IPS-18c (cell line): ENCODE measurements around the gene RAB10.
A peak's percentile ranks its signal among the peaks of the same experiment; 100 is the strongest.

ENCODE experiments used
- H3K4me3 ChIP-seq: 2 replicates; pipeline ENCODE4 v1.7.0; 2013; ENCODE audit warnings: low read depth, mild to moderate bottlenecking, low read length, moderate library complexity; ENCODE audit not compliant: insufficient read depth
- H3K9me3 ChIP-seq: one replicate; pipeline ENCODE4 v1.6.1; 2013; ENCODE audit warnings: mild to moderate bottlenecking, low read length, moderate library complexity; ENCODE audit not compliant: control insufficient read depth, insufficient read depth

RAB10 gene

GRCh38 chr2:26178246-26178645 is 144.4 kb downstream of the RAB10 start:
- Histone ChIP-seq H3K9me3 (peaks cover 2% of the 10 kb centered on the region), H3K4me3 (peak overlapping the region; percentile 59; the same call in 1 of the 2 replicates)

GRCh38 chr2:26178746-26179436 is 145.0 kb downstream of the RAB10 start:
- peak overlapping the region; percentile 59; the same call in 1 of the 2 replicates for H3K4me3 ChIP-seq
- peaks cover 2% of the 10 kb centered on the region for H3K9me3 ChIP-seq

GRCh38 chr2:26179446-26179913 is 145.6 kb downstream of the RAB10 start:
- Histone ChIP-seq H3K9me3 (peaks cover 2% of the 10 kb centered on the region), H3K4me3 (peak overlapping the region; percentile 59; the same call in 1 of the 2 replicates)

- Histone ChIP-seq H3K4me3 (no peak overlapping the region; the same call in 1 of the 2 replicates), H3K9me3 (no peaks in the 10 kb centered on the region)
These were observed 148.6 kb downstream of the RAB10 start for GRCh38 chr2:26182441-26182840.

GRCh38 chr2:26182887-26183630 is 149.2 kb downstream of the RAB10 start:
- Histone ChIP-seq H3K9me3 (no peaks in the 10 kb centered on the region), H3K4me3 (no peak overlapping the region)

- H3K4me3 ChIP-seq = peak overlapping the region; percentile 41
- H3K9me3 ChIP-seq = no peaks in the 10 kb centered on the region
These were observed 150.2 kb downstream of the RAB10 start for GRCh38 chr2:26184121-26184520.

GRCh38 chr2:26184555-26185303 is 150.8 kb downstream of the RAB10 start:
- Histone ChIP-seq H3K4me3 (peak overlapping the region; percentile 57), H3K9me3 (no peaks in the 10 kb centered on the region)

GRCh38 chr2:26185304-26185928 is 151.5 kb downstream of the RAB10 start:
- peak overlapping the region; percentile 57 for H3K4me3 ChIP-seq

GRCh38 chr2:26185954-26186770 is 152.3 kb downstream of the RAB10 start:
- H3K4me3 ChIP-seq = peak overlapping the region; percentile 2; the same call in 1 of the 2 replicates
- no peaks in the 10 kb centered on the region for H3K9me3 ChIP-seq

More at GRCh38 chr2:26185304-26185928, 151.5 kb downstream of the RAB10 start:
- H3K9me3 ChIP-seq = no peaks in the 10 kb centered on the region
